GM19395 (cell line): ENCODE measurements around the gene CHRNA4.

Experiments
- ATAC-seq: cut with Tn5 transposase; IDR thresholded peaks from one replicate; pipeline ENCODE4 v1.9.1; 2021; ENCODE audit warnings: mild to moderate bottlenecking, moderate library complexity; ENCODE audit not compliant: unreplicated experiment

Gene CHRNA4

DNA sequence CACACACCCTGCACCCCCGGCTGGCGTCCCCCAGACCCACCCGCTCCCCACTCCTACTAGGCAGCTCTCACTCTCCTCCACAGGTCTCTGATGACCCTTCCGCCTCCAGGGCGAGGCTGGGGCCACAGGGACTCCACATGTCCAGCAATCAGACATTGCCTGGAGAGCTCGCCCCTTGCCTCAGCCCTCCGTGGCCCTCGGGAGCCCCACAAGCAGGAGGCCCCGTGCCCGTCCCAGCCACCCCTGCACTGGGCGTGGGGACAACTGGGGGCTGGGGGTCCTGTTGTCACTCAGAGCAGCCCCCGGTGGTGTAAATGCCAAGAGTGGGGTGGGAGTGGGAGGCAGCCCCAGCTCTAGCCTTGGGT lies 66.6 kb downstream of the CHRNA4 start:
- no peak for ATAC-seq

GRCh38 chr20:63293871-63294535 lies 67.1 kb downstream of the CHRNA4 start:
- ATAC-seq = no peak

- ATAC-seq = no peak
Observed at GRCh38 chr20:63293456-63293855, 67.7 kb downstream of the CHRNA4 start.
